ENCODE results near the gene COG5. TPM values are rescaled to one million over a fixed set of nuclear protein-coding genes. Genes with fewer than 3 reads are reported as not detected.

The COG5 gene
- total RNA-seq, 1 experiment from 2014 or later, result 23.6 TPM

GRCh38 chr7:107446988-107447387, 116.7 kb downstream of the COG5 start:
- no TSS peak for BruUV-seq (replicated peaks)
- no peak for TF ChIP-seq CTCF (IDR thresholded peaks at IDR 0.05; ENCODE audit: unreplicated experiment)
- intact Hi-C loops (cut with micrococcal nuclease; ENCODE audit: unreplicated experiment), result no loop called here
- Mint-ChIP-seq H3K9me3 (ENCODE audit: low read depth, unreplicated experiment) (no peaks in the 10 kb centered on the region), H3K27ac (ENCODE audit: unreplicated experiment) (no peak overlapping the region), H3K4me1 (ENCODE audit: low read depth, unreplicated experiment) (no peaks in the 10 kb centered on the region), H3K27me3 (ENCODE audit: unreplicated experiment) (no peaks in the 10 kb centered on the region), H3K36me3 (ENCODE audit: insufficient read depth, unreplicated experiment) (no peaks in the 10 kb centered on the region), H3K4me3 (ENCODE audit: low read depth, unreplicated experiment) (no peak overlapping the region)
- no peak for DNase-seq
- CTCF ChIA-PET, result no interaction called here

- H3K27ac Mint-ChIP-seq (ENCODE audit: unreplicated experiment), result no peak overlapping the region
- no peaks in the 10 kb centered on the region for H3K9me3 Mint-ChIP-seq (ENCODE audit: low read depth, unreplicated experiment)
- CTCF ChIA-PET, result no interaction called here
- DNase-seq, result no peak
- no peak for TF ChIP-seq CTCF (IDR thresholded peaks at IDR 0.05; ENCODE audit: unreplicated experiment)
- no peak overlapping the region for H3K4me3 Mint-ChIP-seq (ENCODE audit: low read depth, unreplicated experiment)
- no peaks in the 10 kb centered on the region for H3K36me3 Mint-ChIP-seq (ENCODE audit: insufficient read depth, unreplicated experiment)
- no TSS peak for BruUV-seq (replicated peaks)
- intact Hi-C loops (cut with micrococcal nuclease; ENCODE audit: unreplicated experiment), result no loop called here
- H3K27me3 Mint-ChIP-seq (ENCODE audit: unreplicated experiment), result no peaks in the 10 kb centered on the region
- no peaks in the 10 kb centered on the region for H3K4me1 Mint-ChIP-seq (ENCODE audit: low read depth, unreplicated experiment)
These were observed 117.2 kb downstream of the COG5 start for GRCh38 chr7:107446531-107446930.

GRCh38 chr7:107442678-107443077, 121.0 kb downstream of the COG5 start:
- H3K27me3 Mint-ChIP-seq (ENCODE audit: unreplicated experiment), result no peaks in the 10 kb centered on the region
- no peak overlapping the region for H3K27ac Mint-ChIP-seq (ENCODE audit: unreplicated experiment)
- DNase-seq, result no peak
- CTCF ChIA-PET, result no interaction called here
- H3K36me3 Mint-ChIP-seq (ENCODE audit: insufficient read depth, unreplicated experiment), result no peaks in the 10 kb centered on the region
- no peaks in the 10 kb centered on the region for H3K9me3 Mint-ChIP-seq (ENCODE audit: low read depth, unreplicated experiment)
- no TSS peak for BruUV-seq (replicated peaks)
- TF ChIP-seq CTCF (IDR thresholded peaks at IDR 0.05; ENCODE audit: unreplicated experiment), result no peak
- intact Hi-C loops (cut with micrococcal nuclease; ENCODE audit: unreplicated experiment), result no loop called here
- no peaks in the 10 kb centered on the region for H3K4me1 Mint-ChIP-seq (ENCODE audit: low read depth, unreplicated experiment)
- no peak overlapping the region for H3K4me3 Mint-ChIP-seq (ENCODE audit: low read depth, unreplicated experiment)

GRCh38 chr7:107441581-107442422, 121.9 kb downstream of the COG5 start:
- no peaks in the 10 kb centered on the region for H3K27me3 Mint-ChIP-seq (ENCODE audit: unreplicated experiment)
- no peaks in the 10 kb centered on the region for H3K36me3 Mint-ChIP-seq (ENCODE audit: insufficient read depth, unreplicated experiment)
- no peaks in the 10 kb centered on the region for H3K4me1 Mint-ChIP-seq (ENCODE audit: low read depth, unreplicated experiment)
- no TSS peak for BruUV-seq (replicated peaks)
- no peak for DNase-seq
- H3K4me3 Mint-ChIP-seq (ENCODE audit: low read depth, unreplicated experiment), result no peak overlapping the region
- CTCF ChIA-PET, result no interaction called here
- intact Hi-C loops (cut with micrococcal nuclease; ENCODE audit: unreplicated experiment), result no loop called here
- no peak for TF ChIP-seq CTCF (IDR thresholded peaks at IDR 0.05; ENCODE audit: unreplicated experiment)
- no peak overlapping the region for H3K27ac Mint-ChIP-seq (ENCODE audit: unreplicated experiment)
- H3K9me3 Mint-ChIP-seq (ENCODE audit: low read depth, unreplicated experiment), result no peaks in the 10 kb centered on the region

Measured in Calu3 (cell line).